Activated CD4-positive, alpha-beta T cell treated with anti-CD3 and anti-CD28 coated beads, Interleukin-2, amount 50 U/mL, for 4 hours (primary cell): Measurements from ENCODE around the gene CEP20.

Experiments used
- DNase-seq, 2 experiments: peaks; one replicate each; pipeline ENCODE4 v3.0.0-alpha.2; 2020

Gene CEP20

GRCh38 chr16:15827709-15828343, 60.6 kb downstream of the CEP20 start:
- no peak for DNase-seq

GRCh38 chr16:15827299-15827698, 61.1 kb downstream of the CEP20 start:
- DNase-seq: no peak

- DNase-seq: no peak
Measured at GRCh38 chr16:15825750-15826305, 62.6 kb downstream of the CEP20 start.

GRCh38 chr16:15822957-15823356, 65.4 kb downstream of the CEP20 start:
- DNase-seq: no peak

GRCh38 chr16:15820837-15821236, 67.6 kb downstream of the CEP20 start:
- no peak for DNase-seq

- no peak for DNase-seq
Measured at GRCh38 chr16:15819046-15819445, 69.4 kb downstream of the CEP20 start.

GRCh38 chr16:15817446-15817845, 71.0 kb downstream of the CEP20 start:
- no peak for DNase-seq

GRCh38 chr16:15816228-15816627, 72.2 kb downstream of the CEP20 start:
- DNase-seq: no peak
